CD4-positive, alpha-beta T cell treated with Interleukin-21 for 1 hour (primary cell): ENCODE measurements around the gene BDP1.
"Not testable (repeated sequence)": the region's sequence is repeated elsewhere in the genome, so short reads cannot be mapped to it uniquely, and the experiment has no call there.

Source experiments
- DNase-seq: peaks from one replicate; pipeline ENCODE4 v3.0.0-alpha.2; 2020

The BDP1 gene

GRCh38 chr5:71575588-71575987 is 120.1 kb downstream of the BDP1 start:
- DNase-seq, result not testable (repeated sequence)

- DNase-seq, result no peak
Observed at GRCh38 chr5:71576241-71576640, 120.8 kb downstream of the BDP1 start.

GRCh38 chr5:71577839-71578238 is 122.4 kb downstream of the BDP1 start:
- DNase-seq, result not testable (repeated sequence)

- DNase-seq, result no peak
Observed at GRCh38 chr5:71582945-71583584, 127.6 kb downstream of the BDP1 start.

GRCh38 chr5:71586052-71586940 is 130.8 kb downstream of the BDP1 start:
- peak; percentile 48 for DNase-seq

GRCh38 chr5:71586941-71587765 is 131.7 kb downstream of the BDP1 start, which contains the start of gene MCCC2:
Gene MCCC2 (plus strand): TSS chr5:71587340. CDS start chr5:71587426, 86 bp downstream.
- peak; percentile 97 for DNase-seq

GRCh38 chr5:71587766-71588532 is 132.5 kb downstream of the BDP1 start:
- DNase-seq, result no peak

GRCh38 chr5:71588533-71588885 is 133.1 kb downstream of the BDP1 start:
- no peak for DNase-seq

GRCh38 chr5:71589903-71590302 is 134.5 kb downstream of the BDP1 start:
- DNase-seq, result no peak

GRCh38 chr5:71591100-71591499 is 135.6 kb downstream of the BDP1 start:
- DNase-seq, result no peak

- no peak for DNase-seq
Observed at GRCh38 chr5:71596169-71596568, 140.7 kb downstream of the BDP1 start.

- DNase-seq, result no peak
Observed at GRCh38 chr5:71597001-71597400, 141.6 kb downstream of the BDP1 start.

GRCh38 chr5:71600783-71601182 is 145.3 kb downstream of the BDP1 start:
- DNase-seq, result no peak

- DNase-seq, result peak; percentile 78
Observed at GRCh38 chr5:71601222-71602026, 146.0 kb downstream of the BDP1 start.

GRCh38 chr5:71609916-71610315 is 154.5 kb downstream of the BDP1 start:
- not testable (repeated sequence) for DNase-seq

GRCh38 chr5:71615809-71616208 is 160.4 kb downstream of the BDP1 start:
- DNase-seq, result no peak
